Activated T-helper 9 cell treated with anti-CD3 and anti-CD28 coated beads, Interleukin-2, amount 50 U/mL, for 16 hours (primary cell): ENCODE data around the gene GMPR2.

Experiments used
- DNase-seq: peaks from one replicate; pipeline ENCODE4 v3.0.0-alpha.2; 2020; ENCODE audit warnings: low read depth

The GMPR2 gene

GRCh38 chr14:24232645-24233537, at the start of gene GMPR2:
Gene GMPR2 (plus strand): TSS chr14:24232929. CDS start chr14:24233254, 325 bp downstream.
- no peak for DNase-seq

GRCh38 chr14:24183014-24183481, 49.7 kb upstream of the GMPR2 start:
- DNase-seq: no peak

- no peak for DNase-seq
These were observed 48.4 kb upstream of the GMPR2 start for GRCh38 chr14:24184104-24184970.

DNA sequence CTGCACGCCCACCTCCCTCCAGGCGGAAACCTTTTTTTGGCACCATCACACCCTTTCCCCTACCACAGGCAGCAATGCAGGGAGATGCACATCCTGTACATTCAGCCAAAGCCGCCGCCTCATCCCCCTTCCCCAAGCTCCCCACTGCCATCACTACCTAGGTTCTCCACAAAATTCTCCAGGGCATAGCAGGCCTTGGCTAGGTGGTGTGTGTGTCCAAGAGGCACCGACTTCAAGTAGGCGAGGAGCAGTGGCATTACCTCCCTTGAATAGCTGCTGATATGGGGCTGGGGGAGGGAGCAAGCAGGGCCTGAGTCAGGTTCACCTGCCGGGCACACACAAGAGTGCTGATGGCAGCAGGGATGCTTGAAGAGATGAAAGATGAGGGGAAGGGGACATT, 47.7 kb upstream of the GMPR2 start:
- DNase-seq: no peak

- DNase-seq: no peak
These were observed 47.0 kb upstream of the GMPR2 start for GRCh38 chr14:24185741-24186140.

DNA sequence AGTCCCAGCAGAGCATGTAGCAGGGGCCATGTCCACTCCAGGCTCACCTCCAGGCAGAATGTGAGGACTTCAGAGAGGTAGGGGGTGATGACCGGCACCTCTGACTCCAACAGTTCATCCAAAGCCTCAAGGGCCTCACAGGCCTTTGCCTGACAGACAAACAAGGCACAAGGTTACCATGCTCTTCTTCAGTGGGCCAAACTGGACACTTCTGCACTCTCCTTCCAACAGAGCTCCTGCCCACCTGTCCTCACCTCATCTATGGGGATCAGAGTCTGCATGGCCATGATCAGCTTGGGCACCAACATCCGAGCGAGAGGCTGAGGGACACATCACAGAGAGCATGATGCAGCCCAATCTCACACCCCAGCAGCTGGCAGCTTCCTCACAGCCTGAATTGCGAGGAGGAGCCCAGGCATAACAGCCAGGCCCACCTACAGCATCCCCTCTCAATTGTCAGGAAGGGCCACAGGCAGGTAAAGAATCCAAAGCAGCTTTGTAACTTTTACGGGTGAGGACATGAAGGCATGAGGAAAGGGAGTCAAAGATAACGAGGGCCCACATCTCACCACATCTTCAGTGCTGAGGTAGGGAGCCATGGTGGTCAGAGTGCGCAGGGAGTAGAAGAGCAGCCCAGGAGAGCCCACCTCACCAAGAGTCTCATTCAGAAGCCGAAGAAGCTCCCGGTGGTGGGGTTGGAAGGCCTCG, 45.7 kb upstream of the GMPR2 start:
- no peak for DNase-seq

- no peak for DNase-seq
These were observed 45.2 kb upstream of the GMPR2 start for GRCh38 chr14:24187539-24187915.

GRCh38 chr14:24188251-24189058, 44.3 kb upstream of the GMPR2 start, which contains the start of gene IPO4:
Gene IPO4 (minus strand): TSS chr14:24188816. CDS start chr14:24188787, 29 bp downstream.
- DNase-seq: peak; percentile 93

- DNase-seq: no peak
These were observed 43.7 kb upstream of the GMPR2 start for GRCh38 chr14:24189059-24189375.

- DNase-seq: no peak
These were observed 43.3 kb upstream of the GMPR2 start for GRCh38 chr14:24189460-24189859.

GRCh38 chr14:24190416-24190815, 42.3 kb upstream of the GMPR2 start:
- no peak for DNase-seq

DNA sequence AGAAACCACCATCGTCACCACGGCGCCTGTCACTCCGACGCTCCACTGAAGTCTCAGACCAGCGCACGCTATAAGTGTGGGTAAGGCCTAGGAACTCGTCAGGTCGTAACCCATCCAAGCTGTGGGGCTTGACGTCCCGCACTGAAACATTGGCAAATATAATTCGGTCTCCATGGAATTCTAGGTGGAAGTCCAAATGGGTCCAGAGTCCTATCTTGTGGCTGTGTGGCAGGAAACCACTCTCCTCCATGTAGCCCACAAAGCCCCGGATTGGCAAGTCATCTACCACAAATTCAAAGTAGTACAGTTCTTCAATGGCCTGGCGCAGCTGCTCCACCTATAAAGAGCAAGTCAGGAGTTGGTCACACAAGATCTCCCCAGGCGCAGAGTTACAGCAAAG, 39.8 kb upstream of the GMPR2 start:
- no peak for DNase-seq

- no peak for DNase-seq
These were observed 38.4 kb upstream of the GMPR2 start for GRCh38 chr14:24194186-24194872.

- DNase-seq: no peak
These were observed 37.9 kb upstream of the GMPR2 start for GRCh38 chr14:24194873-24195185.

- peak; percentile 82 for DNase-seq
These were observed 37.3 kb upstream of the GMPR2 start, which contains the start of gene TM9SF1 for GRCh38 chr14:24195186-24196070. Gene TM9SF1 (minus strand): TSS chr14:24195441. CDS start chr14:24195019, 422 bp downstream.

- DNase-seq: no peak
These were observed 36.4 kb upstream of the GMPR2 start for GRCh38 chr14:24196071-24197055.

DNA sequence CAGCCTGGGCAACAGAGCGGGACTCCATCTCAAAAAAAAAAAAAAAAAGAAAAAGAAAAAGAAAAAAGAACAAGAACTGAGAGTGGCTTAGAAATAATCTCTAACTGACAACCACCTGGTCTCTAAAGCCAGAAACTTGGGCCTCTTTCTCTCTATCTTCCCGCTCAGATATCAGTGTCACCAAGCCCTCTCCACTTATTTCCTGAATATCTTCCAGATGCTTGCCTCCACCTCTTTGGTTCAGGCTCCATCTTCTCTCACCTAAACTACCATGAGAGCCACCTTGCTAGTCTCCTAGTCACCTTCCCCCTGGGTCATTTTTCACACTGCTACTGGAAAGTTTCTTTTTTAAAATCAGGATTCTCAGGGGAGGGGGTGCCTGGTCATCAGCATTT, 35.7 kb upstream of the GMPR2 start:
- no peak for DNase-seq

GRCh38 chr14:24198814-24199524, 33.8 kb upstream of the GMPR2 start:
- DNase-seq: no peak
